ENCODE results near the gene ZBED4.
"Not testable (repeated sequence)": the region's sequence is repeated elsewhere in the genome, so short reads cannot be mapped to it uniquely, and the experiment has no call there.

The ZBED4 gene

DNA sequence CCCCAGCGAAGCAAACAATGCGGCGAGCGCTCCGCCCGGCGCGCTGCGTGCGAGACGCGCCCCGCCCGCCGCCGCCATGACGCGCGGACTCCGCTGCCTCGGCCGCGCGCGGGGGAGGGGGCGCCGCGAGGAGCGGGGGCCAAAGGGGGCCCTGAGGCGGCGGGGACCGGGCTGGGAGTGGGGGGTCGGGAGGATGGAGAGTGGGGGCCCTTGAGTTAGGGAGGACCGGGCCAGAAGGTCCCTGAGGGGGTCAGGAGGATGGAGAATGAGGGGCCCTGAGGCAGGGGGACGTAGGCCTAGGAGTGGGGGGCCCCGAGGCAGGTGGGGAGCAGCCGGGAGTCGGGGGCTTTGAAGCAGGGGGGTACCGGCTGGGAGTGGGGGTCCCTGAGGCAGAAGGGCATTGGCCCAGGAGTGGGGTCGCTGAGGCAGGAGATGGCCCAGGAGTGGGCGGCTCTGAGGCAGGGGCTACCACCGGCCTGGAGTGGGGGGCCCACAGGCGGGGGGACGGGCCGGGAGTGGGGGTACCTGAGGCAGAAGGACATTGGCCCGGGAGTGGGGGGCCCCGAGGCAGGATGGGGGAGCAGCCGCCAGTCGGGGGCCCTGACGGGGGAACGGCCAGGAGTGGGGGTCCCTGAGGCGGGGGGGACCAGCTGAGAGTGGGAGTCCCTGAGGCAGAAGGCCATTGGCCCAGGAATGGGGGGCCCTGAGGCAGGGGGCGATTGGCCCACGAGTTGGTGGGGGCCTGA lies 25.6 kb upstream of the ZBED4 start, which contains the start of gene BRD1:
BRD1 (minus strand) TSS at position 21 of the 746 bp plus-strand sequence. CDS start 3,556 bp downstream, outside the sequence.
- peak; percentile 73 for DNase-seq

GRCh38 chr22:49828599-49828965 lies 25.1 kb upstream of the ZBED4 start:
- no peak for DNase-seq

- no peak for DNase-seq
Measured at GRCh38 chr22:49829044-49829853, 24.4 kb upstream of the ZBED4 start.

GRCh38 chr22:49833340-49834007 lies 20.2 kb upstream of the ZBED4 start:
- DNase-seq: no peak

- DNase-seq: peak; percentile 89
Measured at GRCh38 chr22:49838771-49839717, 14.6 kb upstream of the ZBED4 start.

DNA sequence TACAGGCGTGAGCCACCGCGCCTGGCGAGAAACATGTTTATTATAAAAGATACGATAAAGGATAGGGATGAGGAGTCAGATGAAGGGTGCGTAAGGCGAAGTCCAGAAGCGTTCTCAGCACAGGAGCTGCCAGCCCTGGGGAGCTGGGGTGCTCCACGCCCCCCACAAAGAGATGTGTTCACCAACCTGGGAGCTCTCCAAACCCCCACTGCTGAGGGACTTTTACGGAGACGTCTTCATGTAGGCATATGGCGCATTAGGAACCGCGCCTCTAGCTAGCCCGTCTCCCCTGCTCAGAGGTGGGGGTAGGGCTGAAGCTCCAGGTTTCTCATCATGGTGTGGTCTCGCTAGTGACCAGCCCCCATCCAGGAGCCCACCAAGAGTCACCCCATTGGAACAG lies 8.4 kb upstream of the ZBED4 start:
- no peak for DNase-seq

GRCh38 chr22:49845666-49846459 lies 7.8 kb upstream of the ZBED4 start:
- no peak for DNase-seq

DNA sequence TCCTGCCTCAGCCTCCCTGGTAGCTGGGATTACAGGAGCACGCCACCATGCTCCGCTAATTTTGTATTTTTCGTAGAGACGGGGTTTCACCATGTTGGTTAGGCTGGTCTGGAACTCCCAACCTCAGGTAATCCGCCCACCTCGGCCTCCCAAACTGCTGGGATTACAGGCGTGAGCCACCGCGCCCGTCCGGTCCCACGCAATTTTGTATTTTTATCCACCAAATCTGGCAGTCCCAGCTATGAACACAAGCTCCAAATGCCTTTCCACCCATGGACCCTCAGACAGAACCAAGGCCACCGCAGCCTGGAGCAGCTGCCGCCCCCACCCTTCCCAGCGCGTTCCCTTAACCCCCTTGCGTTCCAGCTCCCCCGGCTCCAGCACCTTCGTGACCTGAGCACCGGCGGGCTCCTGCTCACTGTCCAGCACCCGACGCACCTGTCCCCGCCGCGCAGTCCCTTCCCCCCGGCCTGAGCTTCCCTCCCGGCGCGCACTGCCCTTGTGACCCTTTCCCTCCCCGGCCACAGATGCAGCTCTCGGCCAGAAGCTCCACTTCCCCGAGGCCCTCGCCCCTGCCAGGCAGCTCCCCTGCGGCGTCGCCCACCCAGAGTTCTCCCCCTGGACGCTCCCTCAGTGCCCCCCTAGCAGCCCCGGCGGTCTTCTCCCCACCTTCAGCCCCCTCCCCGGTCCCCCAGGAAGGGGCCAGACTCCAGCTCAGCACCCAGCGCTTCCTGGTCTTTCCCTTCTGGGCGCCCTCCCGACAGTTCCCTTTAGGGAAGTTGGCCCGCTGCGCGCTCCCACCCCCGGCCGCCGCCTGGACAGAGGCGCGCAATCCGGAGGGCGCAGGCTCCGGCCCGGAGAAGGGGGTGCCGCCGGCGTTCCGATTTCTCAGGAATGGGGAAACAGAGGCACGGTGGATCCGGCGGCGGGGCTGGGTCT lies 5.6 kb upstream of the ZBED4 start:
- DNase-seq: no peak

GRCh38 chr22:49848690-49849160 lies 4.9 kb upstream of the ZBED4 start:
- no peak for DNase-seq

DNA sequence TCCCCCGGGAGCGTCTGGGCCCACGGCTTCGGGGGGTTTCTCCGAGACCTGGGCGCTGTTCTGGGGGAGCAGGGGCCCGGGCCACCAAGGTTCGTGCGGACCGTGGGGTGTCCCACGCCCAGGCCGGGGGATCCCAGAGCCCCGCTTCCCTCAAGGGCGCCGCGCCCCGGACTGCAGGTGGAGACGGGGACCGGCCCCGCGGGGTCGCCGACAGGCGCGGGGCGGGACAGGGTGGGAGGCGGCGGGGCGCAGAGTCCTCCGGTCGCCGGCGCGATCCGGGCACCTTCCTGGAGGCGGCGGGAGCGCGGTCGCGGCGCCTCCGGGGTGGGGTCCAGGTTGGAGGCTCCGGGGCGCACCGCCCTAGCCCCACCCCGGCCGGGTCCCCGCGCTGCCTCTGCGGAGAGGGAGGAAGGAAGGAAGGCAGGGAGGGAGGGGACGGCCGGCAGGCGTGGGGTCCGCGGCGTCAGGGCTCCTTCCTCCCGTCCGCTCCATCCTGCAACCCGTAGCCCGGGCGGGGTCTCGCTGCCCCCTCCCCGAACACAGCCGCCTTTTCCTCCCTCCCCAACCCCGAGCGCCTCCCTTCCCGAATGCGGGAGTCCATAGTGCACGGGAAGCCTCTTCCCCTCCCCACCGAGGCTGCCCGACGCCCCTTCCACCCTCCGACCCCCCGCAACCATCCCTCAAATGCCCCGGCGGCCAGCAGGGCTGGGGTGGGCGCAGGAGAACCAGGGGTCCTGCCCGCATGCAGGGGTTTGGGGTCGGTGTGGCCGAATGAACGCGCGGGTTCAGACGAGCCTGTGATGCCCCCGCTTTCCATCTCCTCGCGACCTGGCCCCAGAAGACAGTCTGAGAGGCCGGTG lies 4.3 kb upstream of the ZBED4 start:
- peak; percentile 45 for DNase-seq

- no peak for DNase-seq
Measured at GRCh38 chr22:49850021-49850911, 3.4 kb upstream of the ZBED4 start.

DNA sequence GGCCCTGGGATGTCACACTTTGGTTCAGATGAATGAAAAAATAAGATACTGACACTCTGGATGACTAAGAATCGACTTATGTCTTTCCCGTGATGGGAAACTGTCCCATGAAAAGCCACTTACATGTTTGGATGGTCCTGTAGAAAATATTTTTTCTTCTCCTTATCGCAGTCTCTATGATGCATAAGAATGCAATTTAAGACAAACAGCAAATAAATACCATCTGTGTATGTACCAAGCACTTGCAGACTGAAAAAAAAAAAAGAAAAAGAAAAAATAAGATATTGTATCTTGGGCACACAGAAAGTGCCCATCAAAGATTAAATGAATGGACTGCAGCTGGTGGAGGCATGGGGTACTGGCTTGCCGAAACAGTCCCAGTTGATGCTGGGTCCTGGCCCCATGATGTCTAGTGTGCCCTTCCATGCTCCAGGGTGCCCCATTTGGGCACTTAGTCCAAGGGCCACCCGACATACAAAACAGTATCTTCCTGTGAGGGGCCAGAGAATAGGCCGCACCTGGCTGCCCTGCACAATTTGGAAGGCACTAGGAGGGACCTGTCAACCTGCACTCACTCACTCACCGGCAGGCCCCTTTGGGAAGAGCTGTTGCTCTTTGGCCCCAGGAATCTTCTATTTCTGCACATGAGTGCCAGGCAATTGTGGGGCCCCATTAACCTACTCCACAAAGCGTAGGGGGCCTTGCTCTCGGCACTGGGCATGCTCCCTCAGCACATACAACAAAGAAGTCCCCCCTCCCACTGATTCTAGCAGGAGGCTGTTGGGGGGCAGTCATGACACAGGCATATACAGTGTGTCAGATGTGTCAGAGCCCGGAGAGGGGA lies 2.5 kb upstream of the ZBED4 start:
- no peak for DNase-seq

- DNase-seq: not testable (repeated sequence)
Measured at GRCh38 chr22:49852568-49852897, 1.1 kb upstream of the ZBED4 start.

- peak; percentile 43 for DNase-seq
Measured at GRCh38 chr22:49853981-49854831, 562 bp downstream of the ZBED4 start.

- DNase-seq: peak; percentile 15
Measured at GRCh38 chr22:49855251-49855911, 1.7 kb downstream of the ZBED4 start.

DNA sequence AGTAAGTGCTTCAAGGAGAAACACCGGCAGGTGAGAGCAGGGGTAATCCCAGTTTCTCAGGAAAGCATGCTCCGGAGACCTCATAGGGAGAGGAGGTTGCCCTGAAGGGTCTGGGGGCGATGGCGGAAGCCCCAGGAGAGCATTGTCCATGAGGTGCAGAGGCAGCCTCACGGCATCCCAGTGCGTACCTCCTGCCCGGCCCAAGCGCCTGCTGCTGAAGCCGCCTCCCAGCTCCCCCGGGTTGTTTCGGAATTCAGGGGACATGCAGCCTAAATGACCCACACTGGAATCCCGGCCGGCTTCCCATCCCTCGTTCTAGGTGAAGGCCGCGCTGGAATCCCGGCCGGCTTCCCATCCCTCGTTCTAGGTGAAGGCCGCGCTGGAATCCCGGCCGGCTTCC lies 2.7 kb downstream of the ZBED4 start:
- no peak for DNase-seq

Data from activated T-cell treated with anti-CD3 and anti-CD28 coated beads, Interleukin-2, amount 50 U/mL, for 1 hour (primary cell).